Neuronal stem cell (in vitro differentiated cells): ENCODE results near the gene CCHCR1.
"Not testable (repeated sequence)": the region's sequence is repeated elsewhere in the genome, so short reads cannot be mapped to it uniquely, and the experiment has no call there.

ENCODE experiments used
- DNase-seq: peaks from one replicate; pipeline ENCODE4 v3.0.0-alpha.2; 2013; ENCODE audit warnings: low spot score
- H2AFZ ChIP-seq: one replicate; pipeline ENCODE4 v1.6.1; 2013; ENCODE audit warnings: mild to moderate bottlenecking, low read length, inconsistent platforms
- H2AK5ac ChIP-seq: 2 replicates; pipeline ENCODE4 v1.6.1; 2013; ENCODE audit warnings: low read depth, mild to moderate bottlenecking, inconsistent platforms, low read length, moderate library complexity, mixed read lengths
- H2BK120ac ChIP-seq: 2 replicates; pipeline ENCODE4 v1.6.1; 2013; ENCODE audit warnings: low read depth, mild to moderate bottlenecking, inconsistent platforms, low read length, moderate library complexity, mixed read lengths
- H2BK12ac ChIP-seq: one replicate; pipeline ENCODE4 v1.6.1; 2013; ENCODE audit warnings: low read length, inconsistent platforms
- H2BK15ac ChIP-seq: 2 replicates; pipeline ENCODE4 v1.6.1; 2013; ENCODE audit warnings: mild to moderate bottlenecking, low read length, inconsistent platforms, mixed read lengths
- H2BK5ac ChIP-seq: one replicate; pipeline ENCODE4 v1.6.1; 2013; ENCODE audit warnings: inconsistent platforms, mild to moderate bottlenecking, low read length, moderate library complexity
- H3K14ac ChIP-seq: one replicate; pipeline ENCODE4 v1.6.1; 2013; ENCODE audit warnings: low read length, inconsistent platforms
- H3K18ac ChIP-seq: 2 replicates; pipeline ENCODE4 v1.6.1; 2013; ENCODE audit warnings: low read length, inconsistent platforms
- H3K23ac ChIP-seq: 2 replicates; pipeline ENCODE4 v1.6.1; 2013; ENCODE audit warnings: low read depth, mild to moderate bottlenecking, mixed read lengths, low read length, inconsistent platforms; ENCODE audit not compliant: poor library complexity
- H3K27ac ChIP-seq: replicated peaks from 3 replicates; pipeline ENCODE4 v1.5.1; 2013; ENCODE audit warnings: low read length, inconsistent platforms
- H3K27me3 ChIP-seq, 3 experiments: 2 replicates each; pipeline ENCODE4 v1.6.1; 2013; ENCODE audit warnings: low read length in 3 of 3, mild to moderate bottlenecking in 2 of 3, inconsistent platforms in 1 of 3, low read depth in 1 of 3, mixed read lengths in 1 of 3, moderate library complexity in 1 of 3; ENCODE audit not compliant: control insufficient read depth in 3 of 3, insufficient read depth in 3 of 3
- H3K36me3 ChIP-seq, 2 donors: replicated peaks in 1 of 2; 2 replicates each; pipeline ENCODE4 v1.6.1; 2013; ENCODE audit warnings: low read length in 2 of 2; ENCODE audit not compliant: control insufficient read depth in 2 of 2, insufficient read depth in 2 of 2
- H3K4ac ChIP-seq: 2 replicates; pipeline ENCODE4 v1.6.1; 2013; ENCODE audit warnings: inconsistent platforms, mild to moderate bottlenecking, low read length, moderate library complexity
- H3K4me1 ChIP-seq, 2 donors: 1 replicate in 1 of 2; 2 replicates in 1 of 2; pipeline ENCODE4 v1.6.1; 2013; ENCODE audit warnings: low read length in 2 of 2, low read depth in 1 of 2; ENCODE audit not compliant: control insufficient read depth in 2 of 2, insufficient read depth in 1 of 2
- H3K4me2 ChIP-seq: one replicate; pipeline ENCODE4 v1.6.1; 2013; ENCODE audit warnings: mild to moderate bottlenecking, low read length, inconsistent platforms; ENCODE audit not compliant: insufficient read depth, poor library complexity, severe bottlenecking
- H3K4me3 ChIP-seq, 2 donors: 2 replicates each; pipeline ENCODE4 v1.5.1; 2013; ENCODE audit warnings: low read length in 2 of 2, mild to moderate bottlenecking in 2 of 2, inconsistent platforms in 1 of 2, moderate library complexity in 1 of 2
- H3K79me1 ChIP-seq: one replicate; pipeline ENCODE4 v1.6.1; 2013; ENCODE audit warnings: low read depth, mild to moderate bottlenecking, inconsistent platforms, low read length, moderate library complexity
- H3K9ac ChIP-seq: one replicate; pipeline ENCODE4 v1.6.1; 2013; ENCODE audit warnings: mild to moderate bottlenecking, low read depth, low read length, inconsistent platforms; ENCODE audit not compliant: poor library complexity
- H3K9me3 ChIP-seq, 2 donors: replicated peaks in 1 of 2; 2 replicates each; pipeline versions ENCODE3 to v1.6.1; 2013; ENCODE audit warnings: low read length in 2 of 2, mild to moderate bottlenecking in 2 of 2, inconsistent platforms in 1 of 2, low read depth in 1 of 2, mixed read lengths in 1 of 2, moderate library complexity in 1 of 2; ENCODE audit not compliant: control insufficient read depth in 2 of 2, insufficient read depth in 1 of 2
- H4K8ac ChIP-seq: one replicate; pipeline ENCODE4 v1.6.1; 2013; ENCODE audit warnings: low read depth, mild to moderate bottlenecking, inconsistent platforms, low read length, moderate library complexity
- H4K91ac ChIP-seq: one replicate; pipeline ENCODE4 v1.6.1; 2013; ENCODE audit warnings: low read length, low read depth, mild to moderate bottlenecking, inconsistent platforms; ENCODE audit not compliant: poor library complexity
- WGBS, 2 donors: extraction: QIAGEN DNeasy Blood & Tissue Kit; methylation state at CpG; one replicate each; pipeline ENCODE4 v1.1.7; 2013; ENCODE audit warnings: missing lambda C conversion rate in 2 of 2, mixed read lengths in 1 of 2; ENCODE audit not compliant: insufficient read length in 2 of 2, insufficient replicate concordance in 1 of 2; ENCODE audit errors: extremely low coverage in 2 of 2; 5-methylcytosine and 5-hydroxymethylcytosine counted together

CCHCR1 gene

GRCh38 chr6:31169858-31170599 is 12.4 kb upstream of the CCHCR1 start:
- not testable (repeated sequence) for H2AFZ ChIP-seq, H4K91ac ChIP-seq, H3K4ac ChIP-seq, H3K14ac ChIP-seq, H3K36me3 ChIP-seq, H3K9ac ChIP-seq, H3K18ac ChIP-seq, DNase-seq, H2BK120ac ChIP-seq, H2BK5ac ChIP-seq, H3K27ac ChIP-seq, H2AK5ac ChIP-seq, H4K8ac ChIP-seq, H3K79me1 ChIP-seq, H2BK12ac ChIP-seq, H3K9me3 ChIP-seq, H3K4me3 ChIP-seq, H3K27me3 ChIP-seq, H3K4me2 ChIP-seq
- WGBS, 2 donors, result no CpG with 5 or more reads among the region's 23 CpGs
- Histone ChIP-seq H3K23ac (peak overlapping the region; percentile 77), H3K4me1 (peaks cover 10 to 12% of the 10 kb centered on the region in 2 donors), H2BK15ac (peak overlapping the region; percentile 16)

- H3K9ac ChIP-seq, result no peak overlapping the region
- no peaks in the 10 kb centered on the region for H3K79me1 ChIP-seq
- H2BK120ac ChIP-seq, result no peak overlapping the region
- H3K4me1 ChIP-seq, result peaks cover 10 to 12% of the 10 kb centered on the region in 2 donors
- H3K9me3 ChIP-seq, result no peaks in the 10 kb centered on the region
- no peak overlapping the region for H3K27ac ChIP-seq
- H3K14ac ChIP-seq, result no peak overlapping the region
- H2AFZ ChIP-seq, result no peak overlapping the region
- no peak overlapping the region for H3K18ac ChIP-seq
- no CpG with 5 or more reads among the region's 10 CpGs for WGBS, 2 donors
- peak overlapping the region; percentile 16 for H2BK15ac ChIP-seq
- H3K23ac ChIP-seq, result no peak overlapping the region
- H3K4me3 ChIP-seq, result no peak overlapping the region
- H2AK5ac ChIP-seq, result no peak overlapping the region
- H2BK12ac ChIP-seq, result no peak overlapping the region
- no peak overlapping the region for H2BK5ac ChIP-seq
- H3K4me2 ChIP-seq, result no peak overlapping the region
- H3K36me3 ChIP-seq, result no peaks in the 10 kb centered on the region
- no peak for DNase-seq
- H3K4ac ChIP-seq, result no peak overlapping the region
- H4K8ac ChIP-seq, result no peak overlapping the region
- no peak overlapping the region for H4K91ac ChIP-seq
- H3K27me3 ChIP-seq, result peaks cover 0 to 5% (median 2%) of the 10 kb centered on the region in 3 experiments
Measured at GRCh38 chr6:31169123-31169857, 11.7 kb upstream of the CCHCR1 start.

- Histone ChIP-seq H2BK5ac (no peak overlapping the region), H2BK12ac (no peak overlapping the region), H2BK120ac (no peak overlapping the region), H2AFZ (no peak overlapping the region), H3K14ac (no peak overlapping the region), H3K4me3 (no peak overlapping the region), H2BK15ac (no peak overlapping the region), H3K9ac (no peak overlapping the region), H3K18ac (no peak overlapping the region), H4K91ac (no peak overlapping the region), H3K79me1 (no peaks in the 10 kb centered on the region), H3K23ac (no peak overlapping the region), H3K27ac (no peak overlapping the region), H2AK5ac (no peak overlapping the region), H3K4ac (no peak overlapping the region), H3K27me3 (peaks cover 0 to 5% (median 2%) of the 10 kb centered on the region in 3 experiments), H3K4me1 (peaks cover 10 to 12% of the 10 kb centered on the region in 2 donors), H4K8ac (no peak overlapping the region), H3K36me3 (no peaks in the 10 kb centered on the region), H3K9me3 (no peaks in the 10 kb centered on the region), H3K4me2 (no peak overlapping the region)
- WGBS, 2 donors, result no CpG with 5 or more reads among the region's 3 CpGs
- DNase-seq, result no peak
Measured at GRCh38 chr6:31168606-31169005, 11.0 kb upstream of the CCHCR1 start.

- Histone ChIP-seq H3K14ac (no peak overlapping the region), H3K36me3 (peaks cover 0 to 23% of the 10 kb centered on the region in 2 donors), H2BK120ac (no peak overlapping the region), H4K8ac (no peak overlapping the region), H2BK15ac (no peak overlapping the region), H3K79me1 (no peaks in the 10 kb centered on the region), H4K91ac (no peak overlapping the region), H3K27ac (no peak overlapping the region), H3K27me3 (peaks cover 0 to 2% (median 0%) of the 10 kb centered on the region in 3 experiments), H2BK12ac (no peak overlapping the region), H3K9ac (no peak overlapping the region), H3K18ac (no peak overlapping the region), H2BK5ac (no peak overlapping the region), H2AFZ (no peak overlapping the region), H3K4ac (no peak overlapping the region), H3K4me1 (no peaks in the 10 kb centered on the region), H3K23ac (no peak overlapping the region), H2AK5ac (no peak overlapping the region), H3K4me3 (no peak overlapping the region), H3K4me2 (no peak overlapping the region), H3K9me3 (no peaks in the 10 kb centered on the region)
- no peak for DNase-seq
- no CpG with 5 or more reads among the region's 5 CpGs for WGBS, 2 donors
Measured at GRCh38 chr6:31165986-31166385, 8.4 kb upstream of the CCHCR1 start.
